Measurements from ENCODE around the gene RDH14.

Gene RDH14

DNA sequence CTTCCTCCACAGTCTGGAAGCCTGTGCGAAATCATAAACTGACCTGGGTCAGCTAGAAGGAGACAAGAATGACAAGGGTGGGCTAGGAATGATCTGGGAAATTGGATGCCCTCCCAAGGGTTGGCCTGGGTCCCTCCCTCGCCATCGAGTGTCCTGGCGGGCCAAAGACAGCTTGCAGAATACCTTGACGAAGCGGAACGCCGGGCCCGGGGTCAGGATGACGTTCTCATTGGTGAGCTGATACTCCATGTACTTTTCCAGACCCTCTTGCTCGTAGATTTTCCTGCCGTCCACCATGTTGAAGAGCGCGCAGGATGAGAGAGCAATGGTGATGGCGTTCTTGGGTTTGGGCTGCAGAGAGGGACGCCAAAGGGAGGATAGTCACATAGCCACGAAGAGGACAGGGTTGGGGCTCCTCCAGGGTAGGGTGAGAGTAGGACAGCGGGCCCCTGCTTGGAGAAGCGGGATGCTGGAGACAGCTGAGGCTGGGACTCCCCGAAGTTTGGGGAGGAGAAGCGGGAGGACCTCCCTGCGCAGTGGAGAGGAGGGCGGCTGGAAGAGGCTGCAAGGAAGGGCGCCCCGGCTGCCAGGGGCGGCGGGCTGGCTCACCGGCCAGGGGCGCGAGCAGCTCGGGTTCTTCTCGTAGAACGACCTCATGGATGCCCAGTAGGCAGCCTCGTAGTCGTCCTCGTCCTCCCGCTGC, 23.6 kb upstream of the RDH14 start:
- DNase-seq (ENCODE audit: low read depth) = no peak
- no peak for TF ChIP-seq CTCF (conservative IDR thresholded peaks at IDR 0.05; ENCODE audit: control insufficient read depth, insufficient read depth, low read depth, low read length)

GRCh38 chr2:18580606-18581005, 20.2 kb upstream of the RDH14 start:
- TF ChIP-seq CTCF (conservative IDR thresholded peaks at IDR 0.05; ENCODE audit: control insufficient read depth, insufficient read depth, low read depth, low read length) = no peak
- DNase-seq (ENCODE audit: low read depth) = no peak
- no peak overlapping the region for H3K4me3 ChIP-seq (ENCODE audit: control insufficient read depth, low read depth, low read length)

More for the DNA sequence above, 23.6 kb upstream of the RDH14 start:
- no peak overlapping the region for H3K4me3 ChIP-seq (ENCODE audit: control insufficient read depth, low read depth, low read length)

- no peak for TF ChIP-seq CTCF (conservative IDR thresholded peaks at IDR 0.05; ENCODE audit: control insufficient read depth, insufficient read depth, low read depth, low read length)
- no peak overlapping the region for H3K4me3 ChIP-seq (ENCODE audit: control insufficient read depth, low read depth, low read length)
- DNase-seq (ENCODE audit: low read depth) = no peak
These were observed 17.6 kb upstream of the RDH14 start for GRCh38 chr2:18578033-18578432.

DNA sequence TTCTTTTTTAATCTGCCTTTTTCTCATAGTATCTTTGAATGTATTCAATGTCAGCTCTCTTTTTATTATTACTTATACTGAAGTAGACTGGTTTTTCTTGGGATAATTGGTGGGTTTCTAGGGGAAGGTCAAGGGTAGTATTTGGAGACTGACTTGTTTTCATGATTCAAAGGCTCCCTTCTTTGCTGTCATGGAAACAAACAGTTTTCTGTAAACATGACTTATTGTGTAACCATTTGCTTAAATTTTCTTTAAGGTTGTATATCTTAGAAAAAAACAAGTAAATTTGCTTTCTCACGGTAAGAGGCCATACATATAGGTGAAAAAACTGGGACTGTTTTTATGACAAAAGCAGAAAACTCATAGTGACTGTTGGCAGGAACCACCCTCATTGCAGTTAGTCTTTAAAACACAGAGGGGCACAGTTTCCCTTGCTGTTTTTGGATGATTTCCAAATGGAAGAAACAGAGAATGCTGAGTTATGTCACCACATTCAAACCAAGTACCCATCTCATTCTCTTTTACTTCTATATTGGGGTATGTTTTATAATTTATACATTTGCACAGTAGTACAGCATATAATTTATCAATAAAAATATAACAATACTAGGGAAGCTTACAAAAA, 5.8 kb upstream of the RDH14 start:
- no peak overlapping the region for H3K4me3 ChIP-seq (ENCODE audit: control insufficient read depth, low read depth, low read length)
- no peak for DNase-seq (ENCODE audit: low read depth)
- no peak for TF ChIP-seq CTCF (conservative IDR thresholded peaks at IDR 0.05; ENCODE audit: control insufficient read depth, insufficient read depth, low read depth, low read length)

GRCh38 chr2:18560797-18561085, 288 bp upstream of the RDH14 start:
- no peak for DNase-seq (ENCODE audit: low read depth)
- no peak for TF ChIP-seq CTCF (conservative IDR thresholded peaks at IDR 0.05; ENCODE audit: control insufficient read depth, insufficient read depth, low read depth, low read length)
- H3K4me3 ChIP-seq (ENCODE audit: control insufficient read depth, low read depth, low read length) = peak overlapping the region; percentile 73

- H3K4me3 ChIP-seq (ENCODE audit: control insufficient read depth, low read depth, low read length) = peak overlapping the region; percentile 73
- DNase-seq (ENCODE audit: low read depth) = peak; percentile 16
- no peak for TF ChIP-seq CTCF (conservative IDR thresholded peaks at IDR 0.05; ENCODE audit: control insufficient read depth, insufficient read depth, low read depth, low read length)
These were observed 872 bp downstream of the RDH14 start for GRCh38 chr2:18559531-18560030.
